Ovary (tissue), 3 donors: ENCODE data around the gene YWHAB.

Experiments used
- CTCF ChIP-seq, 3 donors: fragments of 450-650 bp in 2 of 3; fragments of 200-600 bp in 1 of 3; IDR thresholded peaks; one replicate each; pipeline versions ENCODE4 v1.5.1 to v1.8.0; 2016 to 2022; ENCODE audit warnings: antibody characterized with exemption in 3 of 3, mild to moderate bottlenecking in 1 of 3
- EP300 ChIP-seq: sonication (generic); formaldehyde crosslinking; IDR thresholded peaks from one replicate; pipeline ENCODE4 v1.6.1; 2017; ENCODE audit warnings: antibody characterized with exemption
- POLR2A ChIP-seq: fragments of 450-650 bp; IDR thresholded peaks from one replicate; pipeline ENCODE4 v1.6.1; 2017; ENCODE audit warnings: antibody characterized with exemption, mild to moderate bottlenecking, moderate library complexity
- donor health status: DM: no; HTN: no; CAD: no.

- no peak for TF ChIP-seq EP300
- TF ChIP-seq CTCF (IDR thresholded peaks at IDR 0.05) = no peak
- no peak for TF ChIP-seq POLR2A
These were observed 3.0 kb downstream of the YWHAB start for GRCh38 chr20:44888226-44889103.
